ENCODE results near the gene ATXN7L1.

Gene ATXN7L1

DNA sequence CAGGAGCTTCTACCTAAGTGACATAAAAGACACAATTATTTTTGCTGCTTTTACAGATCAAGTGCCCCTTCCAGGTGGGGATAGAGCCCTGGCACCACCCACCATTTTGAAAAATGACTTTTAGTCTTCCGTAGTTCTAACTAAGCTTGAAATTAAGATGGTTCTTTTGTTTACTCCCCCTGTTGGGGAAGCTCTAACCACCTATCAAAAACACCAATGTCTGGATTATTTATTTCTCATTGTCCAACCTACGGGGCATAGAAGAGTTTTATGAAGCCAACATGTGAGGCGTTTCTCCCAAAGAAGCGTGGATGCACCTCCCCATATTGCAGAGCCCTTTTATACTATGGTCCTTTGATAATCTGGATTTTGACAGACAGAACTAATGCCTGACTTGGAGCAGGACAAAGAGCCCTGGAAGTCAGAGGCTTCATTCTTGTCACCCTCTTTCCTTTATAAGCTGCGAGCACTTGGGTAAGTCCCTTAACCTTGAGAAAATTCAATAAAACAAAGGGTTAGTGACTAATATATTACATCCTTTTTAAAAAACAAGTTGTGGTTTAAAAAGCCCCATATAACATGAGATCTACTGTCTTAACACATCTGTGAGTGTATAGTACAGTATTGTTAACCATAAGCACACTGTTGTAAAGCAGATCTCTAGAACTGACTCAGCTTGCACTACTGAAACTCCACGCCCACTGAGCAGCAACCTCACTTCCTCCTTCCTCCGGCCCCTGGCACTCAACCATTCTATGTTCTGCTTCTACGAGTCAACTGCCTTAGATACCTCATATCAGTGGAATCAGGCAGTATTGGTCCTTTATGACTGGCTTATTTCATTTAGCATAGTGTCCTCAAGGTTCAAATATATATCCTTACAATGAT lies 67.5 kb downstream of the ATXN7L1 start:
- H3K27ac ChIP-seq: no peak overlapping the region
- no peak overlapping the region for H3K4me3 ChIP-seq
- TF ChIP-seq, protein P1, sequence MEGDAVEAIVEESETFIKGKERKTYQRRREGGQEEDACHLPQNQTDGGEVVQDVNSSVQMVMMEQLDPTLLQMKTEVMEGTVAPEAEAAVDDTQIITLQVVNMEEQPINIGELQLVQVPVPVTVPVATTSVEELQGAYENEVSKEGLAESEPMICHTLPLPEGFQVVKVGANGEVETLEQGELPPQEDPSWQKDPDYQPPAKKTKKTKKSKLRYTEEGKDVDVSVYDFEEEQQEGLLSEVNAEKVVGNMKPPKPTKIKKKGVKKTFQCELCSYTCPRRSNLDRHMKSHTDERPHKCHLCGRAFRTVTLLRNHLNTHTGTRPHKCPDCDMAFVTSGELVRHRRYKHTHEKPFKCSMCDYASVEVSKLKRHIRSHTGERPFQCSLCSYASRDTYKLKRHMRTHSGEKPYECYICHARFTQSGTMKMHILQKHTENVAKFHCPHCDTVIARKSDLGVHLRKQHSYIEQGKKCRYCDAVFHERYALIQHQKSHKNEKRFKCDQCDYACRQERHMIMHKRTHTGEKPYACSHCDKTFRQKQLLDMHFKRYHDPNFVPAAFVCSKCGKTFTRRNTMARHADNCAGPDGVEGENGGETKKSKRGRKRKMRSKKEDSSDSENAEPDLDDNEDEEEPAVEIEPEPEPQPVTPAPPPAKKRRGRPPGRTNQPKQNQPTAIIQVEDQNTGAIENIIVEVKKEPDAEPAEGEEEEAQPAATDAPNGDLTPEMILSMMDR (IDR thresholded peaks at IDR 0.05): no peak
- peak; percentile 16 for DNase-seq (ENCODE audit: low spot score)

DNA sequence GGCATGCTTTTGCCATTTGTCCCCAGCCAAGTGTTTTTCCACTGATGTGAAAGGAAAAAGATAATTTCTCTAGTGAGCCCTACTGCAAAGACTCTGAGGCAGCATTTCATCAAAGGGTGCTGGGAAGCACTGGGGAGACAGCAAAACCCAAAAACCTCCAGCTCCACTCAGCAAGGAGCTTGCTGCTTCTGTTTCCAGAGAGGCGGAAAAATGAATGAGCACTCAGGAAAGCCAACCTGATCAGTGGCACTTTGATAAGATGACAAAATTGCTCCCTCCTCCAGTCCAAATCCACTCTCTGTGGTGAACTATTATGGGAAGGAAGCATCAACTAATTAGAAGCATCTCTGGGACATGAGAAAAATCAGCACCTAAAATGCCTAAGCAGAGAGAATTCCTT lies 68.2 kb downstream of the ATXN7L1 start:
- DNase-seq (ENCODE audit: low spot score): peak; percentile 12
- TF ChIP-seq, protein P1 (IDR thresholded peaks at IDR 0.05): no peak
- no peak overlapping the region for H3K27ac ChIP-seq
- no peak overlapping the region for H3K4me3 ChIP-seq

DNA sequence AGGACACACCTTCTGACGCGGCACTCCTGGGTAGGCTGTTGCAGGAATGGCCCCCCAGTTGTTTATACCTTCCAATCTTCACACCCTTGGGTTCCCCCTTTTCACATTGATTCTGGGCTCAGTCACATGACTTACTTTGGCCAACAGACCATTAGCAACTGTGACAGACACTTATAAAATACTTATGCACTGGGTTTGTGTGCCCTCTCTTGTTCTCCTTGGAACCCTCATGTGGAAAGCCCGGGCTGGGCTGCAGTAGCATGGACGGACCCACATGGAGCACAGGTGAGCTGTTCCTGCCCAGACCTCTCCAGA lies 69.0 kb downstream of the ATXN7L1 start:
- no peak overlapping the region for H3K27ac ChIP-seq
- H3K4me3 ChIP-seq: no peak overlapping the region
- DNase-seq (ENCODE audit: low spot score): peak; percentile 47
- TF ChIP-seq, protein P1 (IDR thresholded peaks at IDR 0.05): no peak

DNA sequence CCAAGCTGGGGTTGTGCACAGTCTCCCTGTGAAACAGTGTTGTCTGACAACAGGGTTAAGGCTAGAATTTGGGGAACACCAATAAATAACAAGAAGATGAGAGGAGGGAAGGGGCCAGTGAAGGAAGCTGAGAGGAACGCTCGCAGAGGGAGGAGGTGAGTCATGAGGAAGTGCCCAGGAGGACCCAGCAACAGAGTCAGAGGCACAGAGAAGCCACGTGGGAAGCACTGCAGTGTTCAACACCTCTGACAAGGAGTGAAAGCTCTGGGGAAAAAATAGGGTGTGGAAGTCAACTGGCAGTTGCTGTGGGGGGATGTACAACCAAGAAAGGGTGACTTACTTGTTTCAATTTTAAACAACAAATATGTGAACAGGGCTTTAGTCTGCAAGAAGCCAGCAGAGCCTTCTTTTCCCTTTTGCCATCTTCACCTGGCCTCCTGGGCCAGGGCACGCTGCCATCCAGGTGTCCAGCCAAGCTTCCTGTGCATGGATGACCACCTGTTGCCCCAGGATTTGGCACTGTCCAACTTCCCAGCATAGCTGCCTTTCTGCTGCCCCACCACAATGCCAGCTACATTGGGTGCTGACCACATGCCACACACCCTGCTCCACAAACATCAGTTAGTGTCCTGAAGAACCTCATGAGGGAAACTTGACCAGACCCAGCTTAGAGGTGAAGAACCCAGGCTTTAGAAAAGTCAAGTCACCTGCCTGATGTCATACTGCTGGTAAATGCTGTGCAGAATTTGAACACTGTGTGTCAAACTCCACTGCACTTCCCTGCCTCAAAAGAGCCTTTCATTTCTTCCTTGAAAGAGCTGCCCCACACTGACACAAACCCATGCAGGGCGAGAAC lies 69.6 kb downstream of the ATXN7L1 start:
- Histone ChIP-seq H3K4me3 (no peak overlapping the region), H3K27ac (no peak overlapping the region)
- DNase-seq (ENCODE audit: low spot score): peak; percentile 55
- TF ChIP-seq, protein P1 (IDR thresholded peaks at IDR 0.05): no peak

DNA sequence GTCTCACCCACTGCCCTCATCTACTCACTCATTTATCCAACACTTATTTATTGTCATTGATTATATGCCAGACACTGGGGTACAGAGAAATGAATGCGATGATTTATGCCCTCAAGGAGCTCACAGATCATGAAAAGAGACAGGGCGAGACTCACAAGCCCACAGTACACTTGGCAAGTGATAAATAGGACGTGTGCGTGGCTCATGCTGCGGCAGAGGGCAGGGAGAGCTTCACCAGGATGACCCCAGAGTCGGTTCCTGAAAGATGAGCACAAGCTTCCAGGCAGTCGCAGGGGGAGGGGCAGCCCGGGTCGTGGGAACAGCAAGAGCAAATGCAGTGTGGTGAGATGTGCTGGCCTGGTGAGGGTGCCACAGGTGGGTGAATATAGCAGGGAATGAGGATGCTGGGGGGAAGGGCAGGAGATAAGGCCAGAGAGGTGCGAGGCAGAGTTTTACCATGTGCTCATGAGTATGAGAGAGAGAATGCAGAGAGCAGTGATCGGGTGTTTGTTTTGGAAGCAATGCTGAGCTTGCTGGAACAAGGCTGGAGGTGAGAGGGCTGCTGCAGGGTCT lies 70.9 kb downstream of the ATXN7L1 start:
- H3K4me3 ChIP-seq: no peak overlapping the region
- TF ChIP-seq, protein P1 (IDR thresholded peaks at IDR 0.05): no peak
- H3K27ac ChIP-seq: no peak overlapping the region
- peak; percentile 40 for DNase-seq (ENCODE audit: low spot score)

DNA sequence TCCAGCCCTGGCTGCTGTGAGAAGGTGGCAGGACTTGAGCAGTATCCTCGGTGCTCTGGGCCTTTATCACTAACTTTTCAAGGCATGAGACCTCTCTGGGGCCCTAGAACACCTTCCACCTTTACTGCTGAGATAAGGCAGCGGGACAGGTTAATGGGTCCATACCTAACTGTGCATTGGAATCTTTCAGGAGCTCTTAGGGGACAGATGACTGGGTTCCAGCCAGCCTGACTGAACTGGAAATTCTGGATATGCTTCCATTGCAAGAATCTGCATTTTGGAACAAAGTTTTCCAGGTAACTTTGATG lies 73.0 kb downstream of the ATXN7L1 start:
- H3K27ac ChIP-seq: no peak overlapping the region
- TF ChIP-seq, protein P1 (IDR thresholded peaks at IDR 0.05): no peak
- no peak overlapping the region for H3K4me3 ChIP-seq
- DNase-seq (ENCODE audit: low spot score): peak; percentile 35

Data from coronary artery (tissue), 2 donors.